HEK293 (cell line): ENCODE results near the gene FADS2.

Source experiments
- CTCF ChIP-seq: fragments of 450-650 bp; formaldehyde crosslinking; IDR thresholded peaks from 2 replicates; pipeline ENCODE4 v1.5.1; 2016; ENCODE audit warnings: missing biosample characterization, missing genetic modification characterization
- KLF10 ChIP-seq: fragments of 450-650 bp; IDR thresholded peaks from 2 replicates; pipeline ENCODE4 v1.5.1; 2018; ENCODE audit warnings: missing biosample characterization, mild to moderate bottlenecking, missing genetic modification characterization
- REPIN1 ChIP-seq: fragments of 450-650 bp; formaldehyde crosslinking; IDR thresholded peaks from 2 replicates; pipeline ENCODE4 v1.5.1; 2017; ENCODE audit warnings: missing biosample characterization, missing genetic modification characterization, low read depth
- TRIM28 ChIP-seq: IDR thresholded peaks from 2 replicates; pipeline ENCODE4 v1.6.1; 2011; ENCODE audit warnings: low read length, control low read depth, borderline replicate concordance

DNA sequence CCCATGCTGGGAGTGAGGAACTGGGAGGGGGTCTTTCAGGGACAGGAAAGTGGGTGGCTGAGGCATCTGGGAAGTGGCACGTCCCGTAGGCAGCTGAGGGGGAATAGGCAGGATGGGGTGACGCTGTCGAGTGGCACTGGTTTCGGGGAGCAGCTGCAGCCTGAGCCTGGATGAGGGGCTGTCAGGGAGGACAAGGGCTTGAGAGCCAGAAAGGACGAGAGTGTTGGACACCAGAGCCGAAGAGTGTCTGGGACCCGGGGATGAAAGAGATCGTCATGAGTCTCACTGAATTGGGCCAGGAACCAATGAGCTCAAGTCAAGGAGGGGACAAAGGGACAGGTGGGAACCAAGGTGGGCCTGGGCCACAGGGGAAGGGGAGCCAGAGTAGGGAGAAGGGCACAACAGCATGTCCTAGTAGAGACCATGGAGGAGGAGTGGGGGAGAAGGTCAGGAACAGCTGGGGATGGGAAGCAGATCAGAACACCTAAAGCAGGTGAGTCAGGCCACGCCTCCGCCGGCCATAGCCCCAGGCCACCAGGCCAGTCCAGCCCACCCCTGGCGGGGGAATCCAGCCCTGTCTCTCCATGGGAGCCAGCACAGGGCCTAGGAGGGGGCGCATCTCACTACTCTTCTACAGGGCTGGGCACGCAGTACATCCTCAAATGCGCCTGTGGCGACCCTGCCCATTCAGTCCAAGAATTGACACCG, 85.0 kb downstream of the FADS2 start:
- TF ChIP-seq KLF10 (tag by site-specific recombination), result no peak
- TF ChIP-seq REPIN1 (tag by site-specific recombination), result no peak
- no peak for TF ChIP-seq CTCF (tag by site-specific recombination)
- TF ChIP-seq TRIM28, result no peak
